D721Med (cell line): ENCODE measurements around the gene PHC3.

Experiments
- DNase-seq: peaks from one replicate; pipeline ENCODE4 v3.0.0; 2011; ENCODE audit warnings: low spot score; ENCODE audit not compliant: insufficient read length
- FAIRE-seq: peaks from 2 replicates; lab custom pipeline; 2011; peaks lifted over from hg19 to GRCh38; lab: Jason Lieb, UNC
- CTCF ChIP-seq: IDR thresholded peaks from 2 replicates; pipeline ENCODE4 v1.5.1; 2012; ENCODE audit warnings: mild to moderate bottlenecking, control low read depth; ENCODE audit not compliant: insufficient read depth; ENCODE audit errors: missing control alignments

The PHC3 gene

GRCh38 chr3:170062068-170062467, 119.5 kb downstream of the PHC3 start:
- no peak for TF ChIP-seq CTCF
- FAIRE-seq: no peak
- no peak for DNase-seq

DNA sequence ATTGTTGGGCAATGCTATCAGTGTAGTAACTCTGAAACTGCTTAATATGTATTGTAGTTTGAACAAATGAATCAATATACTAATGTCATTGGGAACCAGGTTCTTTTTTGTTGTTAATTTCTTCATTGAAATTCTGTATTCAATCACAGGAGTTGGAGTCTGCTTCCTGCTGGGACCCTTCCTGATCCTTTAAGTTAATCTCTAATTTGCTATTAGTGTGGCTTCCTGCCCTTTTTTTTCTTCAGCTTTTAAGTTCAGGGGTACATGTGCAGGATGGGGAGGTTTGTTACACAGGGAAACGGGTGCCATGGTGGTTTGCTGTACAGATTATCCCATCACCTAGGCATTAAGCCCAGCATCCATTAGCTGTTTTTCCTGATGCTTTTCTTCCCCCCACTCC, 122.1 kb downstream of the PHC3 start:
- DNase-seq (no peak), FAIRE-seq (peak; percentile 6)
- no peak for TF ChIP-seq CTCF

- TF ChIP-seq CTCF: no peak
- FAIRE-seq (no peak), DNase-seq (no peak)
These were observed 123.4 kb downstream of the PHC3 start for GRCh38 chr3:170058127-170058526.

DNA sequence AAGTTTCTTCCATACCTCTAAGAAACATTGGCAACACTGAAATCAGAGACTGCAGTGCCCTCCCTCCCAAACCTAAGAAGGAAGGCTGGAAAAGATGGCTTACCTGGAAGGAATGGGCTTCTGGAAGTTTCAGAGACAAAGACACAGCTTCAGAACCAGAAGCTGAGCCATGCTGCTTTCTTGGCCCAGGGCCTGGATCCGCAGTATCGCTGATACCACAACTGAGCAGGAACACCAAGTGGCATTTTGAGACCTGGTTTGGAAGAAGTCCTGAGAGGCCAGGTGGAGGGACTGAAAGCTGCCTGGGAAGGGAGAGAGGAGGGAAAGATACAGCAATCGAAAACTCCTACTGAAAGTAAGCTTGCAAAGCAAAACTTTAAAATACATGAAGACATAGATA, 124.0 kb downstream of the PHC3 start:
- DNase-seq: no peak
- TF ChIP-seq CTCF: no peak
- no peak for FAIRE-seq

DNA sequence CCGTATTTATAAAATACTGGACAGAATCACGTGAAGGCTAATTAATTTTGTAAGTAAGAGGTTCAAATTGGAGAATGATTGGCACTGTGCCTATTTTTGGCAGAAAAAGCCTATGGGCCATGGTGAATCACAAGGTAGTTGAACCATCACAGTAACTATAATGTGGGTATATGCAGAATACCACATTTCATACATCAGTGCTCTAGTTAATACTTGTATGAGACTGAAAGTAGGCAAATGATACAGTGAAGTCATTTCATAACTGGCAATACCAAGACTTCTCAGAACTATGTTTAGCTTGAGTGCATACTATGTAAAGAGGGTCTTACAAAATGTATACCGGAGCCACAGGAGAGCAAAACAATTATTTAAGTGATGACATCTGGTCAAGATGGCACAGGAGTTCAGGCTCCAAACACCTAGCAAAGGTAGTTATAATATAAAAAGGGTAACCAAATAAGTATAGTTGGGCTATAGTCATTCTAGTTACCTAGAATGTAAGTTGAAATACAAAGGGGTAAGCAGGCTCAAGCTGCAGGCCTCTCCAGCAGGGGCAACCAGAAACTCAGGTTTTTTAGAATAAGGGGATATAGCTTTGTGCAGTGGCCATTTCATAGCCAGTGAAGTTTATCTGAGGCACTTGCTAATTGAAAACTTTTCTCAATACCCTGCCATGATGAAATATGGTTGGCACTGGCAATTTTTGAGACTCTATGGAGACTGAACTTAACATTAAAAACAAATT, 124.7 kb downstream of the PHC3 start:
- FAIRE-seq (no peak), DNase-seq (no peak)
- no peak for TF ChIP-seq CTCF

- no peak for TF ChIP-seq CTCF
- DNase-seq (no peak), FAIRE-seq (no peak)
These were observed 126.3 kb downstream of the PHC3 start for GRCh38 chr3:170055209-170055608.

DNA sequence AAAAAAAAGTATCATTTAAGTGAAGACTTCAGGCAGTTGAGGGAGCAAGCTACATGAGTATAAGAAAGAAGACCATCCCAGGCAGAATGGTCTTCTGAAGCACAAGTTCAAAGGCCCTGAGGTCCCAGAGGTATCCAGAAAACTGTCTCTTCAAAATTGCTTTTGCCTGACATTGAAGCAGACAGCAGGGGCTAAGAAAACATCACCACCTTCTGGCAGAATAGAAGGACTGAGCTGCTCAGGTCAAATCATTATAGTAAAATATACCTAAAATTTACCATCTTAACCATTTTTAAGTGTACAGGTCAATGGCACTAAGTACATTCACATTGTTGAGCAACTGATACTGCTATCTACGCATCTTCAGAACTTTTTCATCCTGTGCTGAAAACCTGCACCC, 127.3 kb downstream of the PHC3 start:
- FAIRE-seq (no peak), DNase-seq (no peak)
- TF ChIP-seq CTCF: peak; percentile 19
